Measurements from ENCODE around the gene GPR108.
"Not testable (repeated sequence)": the region's sequence is repeated elsewhere in the genome, so short reads cannot be mapped to it uniquely, and the experiment has no call there.

The GPR108 gene

GRCh38 chr19:6720369-6721137, 16.8 kb downstream of the GPR108 start, which contains the start of gene C3:
C3 (minus strand) TSS chr19:6720650; CDS start chr19:6720589, 61 bp downstream.
- DNase-seq (ENCODE audit: low spot score), result peak; percentile 56

- no peak for DNase-seq (ENCODE audit: low spot score)
These were observed 17.4 kb downstream of the GPR108 start for GRCh38 chr19:6719992-6720368.

- DNase-seq (ENCODE audit: low spot score), result no peak
These were observed 17.9 kb downstream of the GPR108 start for GRCh38 chr19:6719540-6719861.

- peak; percentile 60 for DNase-seq (ENCODE audit: low spot score)
These were observed 18.4 kb downstream of the GPR108 start for GRCh38 chr19:6718741-6719539.

GRCh38 chr19:6718111-6718740, 19.2 kb downstream of the GPR108 start:
- no peak for DNase-seq (ENCODE audit: low spot score)

GRCh38 chr19:6717441-6717971, 19.9 kb downstream of the GPR108 start:
- DNase-seq (ENCODE audit: low spot score), result no peak

- no peak for DNase-seq (ENCODE audit: low spot score)
These were observed 20.3 kb downstream of the GPR108 start for GRCh38 chr19:6717036-6717435.

- DNase-seq (ENCODE audit: low spot score), result no peak
These were observed 20.8 kb downstream of the GPR108 start for GRCh38 chr19:6716610-6716970.

GRCh38 chr19:6714749-6715555, 22.4 kb downstream of the GPR108 start:
- no peak for DNase-seq (ENCODE audit: low spot score)

GRCh38 chr19:6713773-6714692, 23.3 kb downstream of the GPR108 start:
- DNase-seq (ENCODE audit: low spot score), result no peak

GRCh38 chr19:6712692-6713670, 24.4 kb downstream of the GPR108 start:
- DNase-seq (ENCODE audit: low spot score), result no peak

GRCh38 chr19:6712231-6712630, 25.1 kb downstream of the GPR108 start:
- DNase-seq (ENCODE audit: low spot score), result no peak

- DNase-seq (ENCODE audit: low spot score), result no peak
These were observed 25.8 kb downstream of the GPR108 start for GRCh38 chr19:6711605-6712004.

- no peak for DNase-seq (ENCODE audit: low spot score)
These were observed 26.4 kb downstream of the GPR108 start for GRCh38 chr19:6711078-6711361.

GRCh38 chr19:6710273-6711077, 26.9 kb downstream of the GPR108 start:
- DNase-seq (ENCODE audit: low spot score), result no peak

- no peak for DNase-seq (ENCODE audit: low spot score)
These were observed 27.8 kb downstream of the GPR108 start for GRCh38 chr19:6709549-6709948.

GRCh38 chr19:6708913-6709312, 28.5 kb downstream of the GPR108 start:
- DNase-seq (ENCODE audit: low spot score), result not testable (repeated sequence)

GRCh38 chr19:6708346-6708745, 29.0 kb downstream of the GPR108 start:
- no peak for DNase-seq (ENCODE audit: low spot score)

GRCh38 chr19:6707658-6708018, 29.7 kb downstream of the GPR108 start:
- DNase-seq (ENCODE audit: low spot score), result no peak

Measured in HuH-7 (cell line).